ENCODE results near the gene MBD3L3.
"Not testable (repeated sequence)": the region's sequence is repeated elsewhere in the genome, so short reads cannot be mapped to it uniquely, and the experiment has no call there.

DNA sequence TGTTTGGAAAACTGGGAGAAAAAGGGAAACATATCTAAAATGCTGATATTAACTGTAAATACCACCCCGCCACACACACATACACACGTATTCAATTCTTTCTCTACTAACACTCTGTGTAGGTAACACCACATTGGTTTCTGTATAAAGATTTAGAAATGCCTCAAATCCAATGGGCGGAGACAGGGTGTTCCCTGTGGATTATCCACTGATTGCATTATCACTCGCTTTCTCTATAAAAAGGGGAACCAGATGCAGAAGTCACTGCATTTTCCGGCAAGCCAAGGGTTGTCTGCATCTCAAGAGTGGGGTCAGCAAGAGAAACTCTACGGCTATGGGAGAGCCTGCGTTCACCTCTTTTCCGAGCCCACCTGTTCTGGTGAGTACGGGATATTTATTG is 28.2 kb downstream of the MBD3L3 start, which contains the start of gene MBD3L5:
- TF ChIP-seq, protein P1, sequence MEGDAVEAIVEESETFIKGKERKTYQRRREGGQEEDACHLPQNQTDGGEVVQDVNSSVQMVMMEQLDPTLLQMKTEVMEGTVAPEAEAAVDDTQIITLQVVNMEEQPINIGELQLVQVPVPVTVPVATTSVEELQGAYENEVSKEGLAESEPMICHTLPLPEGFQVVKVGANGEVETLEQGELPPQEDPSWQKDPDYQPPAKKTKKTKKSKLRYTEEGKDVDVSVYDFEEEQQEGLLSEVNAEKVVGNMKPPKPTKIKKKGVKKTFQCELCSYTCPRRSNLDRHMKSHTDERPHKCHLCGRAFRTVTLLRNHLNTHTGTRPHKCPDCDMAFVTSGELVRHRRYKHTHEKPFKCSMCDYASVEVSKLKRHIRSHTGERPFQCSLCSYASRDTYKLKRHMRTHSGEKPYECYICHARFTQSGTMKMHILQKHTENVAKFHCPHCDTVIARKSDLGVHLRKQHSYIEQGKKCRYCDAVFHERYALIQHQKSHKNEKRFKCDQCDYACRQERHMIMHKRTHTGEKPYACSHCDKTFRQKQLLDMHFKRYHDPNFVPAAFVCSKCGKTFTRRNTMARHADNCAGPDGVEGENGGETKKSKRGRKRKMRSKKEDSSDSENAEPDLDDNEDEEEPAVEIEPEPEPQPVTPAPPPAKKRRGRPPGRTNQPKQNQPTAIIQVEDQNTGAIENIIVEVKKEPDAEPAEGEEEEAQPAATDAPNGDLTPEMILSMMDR (IDR thresholded peaks at IDR 0.05; ENCODE audit: poor library complexity): not testable (repeated sequence)
- TF ChIP-seq EZH2 (IDR thresholded peaks at IDR 0.05; ENCODE audit: borderline replicate concordance): not testable (repeated sequence)

Data from hepatocyte (in vitro differentiated cells).